ENCODE data around the gene TMEM185A.
"Not testable (repeated sequence)": the region's sequence is repeated elsewhere in the genome, so short reads cannot be mapped to it uniquely, and the experiment has no call there.

Gene TMEM185A

DNA sequence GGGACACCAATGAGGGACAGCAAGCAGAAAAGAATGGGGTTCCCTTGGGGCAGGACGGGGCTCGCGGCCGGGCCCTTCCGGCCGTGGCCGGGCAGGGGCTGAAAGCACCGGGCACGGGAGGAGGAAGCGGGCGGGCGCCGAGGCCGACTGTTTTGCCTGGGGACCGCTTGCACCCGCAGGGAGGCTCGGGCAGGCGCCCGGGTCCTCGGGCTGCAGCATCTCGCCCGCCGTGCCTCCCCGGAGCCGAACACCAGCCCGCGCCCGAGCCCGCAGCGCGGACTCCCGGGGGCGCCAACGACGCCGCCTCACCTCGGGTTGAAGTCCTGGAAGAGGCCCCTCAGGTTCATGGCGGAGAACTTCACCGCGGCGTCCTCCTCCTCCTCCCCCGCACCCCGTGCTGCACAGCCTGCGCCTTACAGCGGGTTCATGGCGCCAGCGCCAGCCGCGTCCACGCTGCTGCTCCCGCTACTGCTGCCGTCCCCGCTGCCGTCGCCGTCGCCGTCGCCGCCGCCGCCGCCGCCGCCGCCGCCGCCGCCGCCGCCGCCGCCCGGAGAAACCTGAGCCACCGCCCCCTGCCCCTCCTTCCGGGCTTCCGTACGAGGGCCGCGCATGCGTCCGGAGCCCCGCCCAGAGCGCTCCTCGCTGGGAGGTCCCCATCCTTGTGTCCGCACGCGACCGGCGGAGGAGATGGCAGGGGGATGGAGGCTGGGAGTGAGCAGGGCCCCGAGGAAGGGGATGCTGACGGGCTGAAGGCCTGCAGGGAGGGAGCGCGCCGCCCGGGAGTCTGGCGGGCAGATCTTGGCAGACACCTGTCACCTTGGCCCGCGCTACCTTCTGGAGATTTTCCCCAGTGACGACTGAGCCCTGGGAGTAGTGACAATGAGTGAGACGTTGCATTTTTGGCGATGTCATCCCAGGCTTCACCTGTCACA, at the start of gene TMEM185A:
TMEM185A (minus strand) TSS at position 559 of the 932 bp plus-strand sequence; CDS start at position 347, 212 bp downstream.
- H3K36me3 ChIP-seq (ENCODE audit: insufficient read depth, low read length) = no peaks in the 10 kb centered on the region
- no peak within 1 kb of the TSS for H3K27ac ChIP-seq (ENCODE audit: low read depth, low read length)
- peaks cover 12% of the 10 kb centered on the region; the same call in 1 of the 2 replicates for H3K27me3 ChIP-seq (ENCODE audit: insufficient read depth, low read length)
- peaks cover 32% of the 10 kb centered on the region for H3K79me2 ChIP-seq (ENCODE audit: control insufficient read depth, insufficient read depth, low read length, unreplicated experiment)
- H2AFZ ChIP-seq (ENCODE audit: low read length, unreplicated experiment) = peak within 1 kb of the TSS; percentile 47
- peaks cover 10% of the 10 kb centered on the region for H3K4me1 ChIP-seq (ENCODE audit: control insufficient read depth, insufficient read depth, low read length, unreplicated experiment)
- peak within 1 kb of the TSS; percentile 84 for H3K4me3 ChIP-seq (ENCODE audit: low read depth, low read length)

DNA sequence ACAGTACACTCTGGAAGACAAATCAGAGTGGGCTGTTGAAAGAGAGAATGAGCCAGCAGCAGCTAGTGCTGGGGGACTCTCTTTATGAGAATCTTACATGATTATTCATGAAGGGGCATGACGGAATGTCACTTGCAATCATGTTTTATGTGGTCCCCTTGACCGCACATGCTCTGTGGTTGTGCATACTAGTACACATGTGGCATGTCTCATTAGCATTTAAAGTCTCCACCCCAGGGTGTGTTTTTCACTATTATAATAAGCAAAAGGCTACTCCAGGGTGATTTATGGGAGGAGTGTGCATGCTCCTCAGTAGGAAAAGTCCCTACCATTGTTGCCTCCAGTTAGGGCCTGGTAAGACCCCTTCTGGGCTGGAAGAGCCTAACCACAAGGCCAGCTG, 49.6 kb upstream of the TMEM185A start:
- Histone ChIP-seq H3K27me3 (ENCODE audit: insufficient read depth, low read length) (no peaks in the 10 kb centered on the region), H3K79me2 (ENCODE audit: control insufficient read depth, insufficient read depth, low read length, unreplicated experiment) (no peaks in the 10 kb centered on the region), H3K36me3 (ENCODE audit: insufficient read depth, low read length) (no peaks in the 10 kb centered on the region), H3K27ac (ENCODE audit: low read depth, low read length) (no peak overlapping the region), H2AFZ (ENCODE audit: low read length, unreplicated experiment) (no peak overlapping the region), H3K4me3 (ENCODE audit: low read depth, low read length) (no peak overlapping the region), H3K4me1 (ENCODE audit: control insufficient read depth, insufficient read depth, low read length, unreplicated experiment) (no peaks in the 10 kb centered on the region)

DNA sequence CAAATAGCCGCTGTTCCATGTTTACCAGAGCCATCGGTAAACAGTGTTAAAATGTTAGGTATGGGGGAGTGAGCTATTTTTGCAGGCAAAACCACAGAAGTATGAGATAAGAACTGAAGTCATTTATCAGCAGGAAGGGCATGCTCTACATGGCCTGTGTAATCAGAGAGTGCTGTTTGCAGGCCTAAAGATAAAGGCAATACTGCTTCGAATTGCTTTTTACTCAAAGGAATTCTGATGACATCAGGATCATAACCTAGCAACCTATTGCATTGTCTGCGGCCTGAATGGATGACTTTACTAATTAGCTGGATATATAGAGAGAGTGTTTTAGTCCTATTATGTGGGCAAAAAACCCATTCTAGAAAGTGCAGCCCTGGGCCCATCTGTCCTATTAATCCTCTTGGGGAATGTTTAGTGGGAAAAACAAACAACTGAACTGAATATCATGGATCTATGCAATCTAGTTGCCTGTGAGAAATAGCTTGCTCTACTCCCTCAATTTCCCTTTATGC, 47.6 kb upstream of the TMEM185A start:
- not testable (repeated sequence) for H3K4me1 ChIP-seq (ENCODE audit: control insufficient read depth, insufficient read depth, low read length, unreplicated experiment); H2AFZ ChIP-seq (ENCODE audit: low read length, unreplicated experiment); H3K27me3 ChIP-seq (ENCODE audit: insufficient read depth, low read length); H3K79me2 ChIP-seq (ENCODE audit: control insufficient read depth, insufficient read depth, low read length, unreplicated experiment); H3K27ac ChIP-seq (ENCODE audit: low read depth, low read length); H3K36me3 ChIP-seq (ENCODE audit: insufficient read depth, low read length); H3K4me3 ChIP-seq (ENCODE audit: low read depth, low read length)

DNA sequence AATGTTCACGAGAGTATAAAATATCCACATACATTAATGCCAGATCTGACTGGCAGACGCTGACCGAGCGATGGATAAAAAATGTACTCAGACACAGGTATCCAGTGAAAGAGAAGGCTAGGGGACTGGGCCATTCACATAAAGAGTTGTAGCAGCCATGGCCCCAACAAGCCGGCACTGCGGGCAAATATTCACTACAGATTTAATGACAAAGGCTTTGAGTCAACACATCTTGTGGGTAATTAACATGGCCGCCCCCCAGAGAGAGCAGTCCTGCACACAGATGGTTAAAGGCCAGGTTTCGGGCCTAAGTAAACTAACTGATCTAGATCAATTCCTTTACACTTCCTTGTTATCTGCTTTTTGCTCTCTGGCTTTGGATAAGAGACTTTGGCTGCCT, 44.0 kb upstream of the TMEM185A start:
- H3K27me3 ChIP-seq (ENCODE audit: insufficient read depth, low read length) = not testable (repeated sequence)

DNA sequence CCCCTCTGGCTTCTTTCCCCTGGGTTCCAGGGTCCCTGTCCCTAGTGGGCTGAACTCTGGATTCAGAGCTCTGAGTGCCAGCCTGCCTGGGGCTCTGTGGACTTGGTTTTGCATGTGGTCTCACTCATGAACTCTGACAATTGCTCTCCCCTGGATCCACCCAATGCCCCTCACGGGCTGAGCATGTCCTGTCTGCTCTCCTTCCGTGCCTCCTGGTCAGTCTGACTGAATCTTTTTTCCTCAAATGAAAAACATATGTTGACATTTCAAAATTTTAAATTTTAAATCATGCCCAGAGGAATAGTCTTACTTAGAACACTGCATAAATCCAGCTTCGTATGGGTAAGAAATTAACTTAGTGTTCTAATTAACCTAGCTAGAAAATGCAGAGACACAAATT, 43.5 kb upstream of the TMEM185A start:
- H3K4me1 ChIP-seq (ENCODE audit: control insufficient read depth, insufficient read depth, low read length, unreplicated experiment); H2AFZ ChIP-seq (ENCODE audit: low read length, unreplicated experiment); H3K36me3 ChIP-seq (ENCODE audit: insufficient read depth, low read length); H3K79me2 ChIP-seq (ENCODE audit: control insufficient read depth, insufficient read depth, low read length, unreplicated experiment); H3K27me3 ChIP-seq (ENCODE audit: insufficient read depth, low read length); H3K4me3 ChIP-seq (ENCODE audit: low read depth, low read length); H3K27ac ChIP-seq (ENCODE audit: low read depth, low read length): not testable (repeated sequence)

More for the DNA sequence above, 44.0 kb upstream of the TMEM185A start:
- H3K79me2 ChIP-seq (ENCODE audit: control insufficient read depth, insufficient read depth, low read length, unreplicated experiment); H3K4me1 ChIP-seq (ENCODE audit: control insufficient read depth, insufficient read depth, low read length, unreplicated experiment); H3K27ac ChIP-seq (ENCODE audit: low read depth, low read length); H3K4me3 ChIP-seq (ENCODE audit: low read depth, low read length); H2AFZ ChIP-seq (ENCODE audit: low read length, unreplicated experiment); H3K36me3 ChIP-seq (ENCODE audit: insufficient read depth, low read length): not testable (repeated sequence)

DNA sequence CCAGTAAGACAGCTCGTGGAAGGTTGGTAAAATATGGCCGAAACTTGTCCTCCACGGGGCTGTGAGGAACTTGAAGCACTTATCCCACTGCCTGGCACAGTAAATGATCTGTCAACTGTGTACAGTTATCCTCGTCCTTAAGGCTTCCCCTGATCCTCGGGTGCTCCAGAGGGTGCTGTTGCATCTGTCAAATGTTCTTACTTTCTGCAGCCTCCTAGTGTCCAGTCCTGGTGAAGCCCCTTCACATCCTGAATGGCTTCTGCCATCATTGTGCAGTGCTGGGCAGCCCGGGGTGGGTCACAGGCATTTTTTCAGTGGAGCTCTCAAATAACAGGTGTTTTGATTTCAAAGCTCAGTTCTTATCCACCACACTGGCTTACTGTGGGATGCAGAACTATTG, 29.0 kb upstream of the TMEM185A start:
- H3K27me3 ChIP-seq (ENCODE audit: insufficient read depth, low read length); H2AFZ ChIP-seq (ENCODE audit: low read length, unreplicated experiment); H3K4me3 ChIP-seq (ENCODE audit: low read depth, low read length); H3K27ac ChIP-seq (ENCODE audit: low read depth, low read length); H3K4me1 ChIP-seq (ENCODE audit: control insufficient read depth, insufficient read depth, low read length, unreplicated experiment); H3K36me3 ChIP-seq (ENCODE audit: insufficient read depth, low read length); H3K79me2 ChIP-seq (ENCODE audit: control insufficient read depth, insufficient read depth, low read length, unreplicated experiment): not testable (repeated sequence)

DNA sequence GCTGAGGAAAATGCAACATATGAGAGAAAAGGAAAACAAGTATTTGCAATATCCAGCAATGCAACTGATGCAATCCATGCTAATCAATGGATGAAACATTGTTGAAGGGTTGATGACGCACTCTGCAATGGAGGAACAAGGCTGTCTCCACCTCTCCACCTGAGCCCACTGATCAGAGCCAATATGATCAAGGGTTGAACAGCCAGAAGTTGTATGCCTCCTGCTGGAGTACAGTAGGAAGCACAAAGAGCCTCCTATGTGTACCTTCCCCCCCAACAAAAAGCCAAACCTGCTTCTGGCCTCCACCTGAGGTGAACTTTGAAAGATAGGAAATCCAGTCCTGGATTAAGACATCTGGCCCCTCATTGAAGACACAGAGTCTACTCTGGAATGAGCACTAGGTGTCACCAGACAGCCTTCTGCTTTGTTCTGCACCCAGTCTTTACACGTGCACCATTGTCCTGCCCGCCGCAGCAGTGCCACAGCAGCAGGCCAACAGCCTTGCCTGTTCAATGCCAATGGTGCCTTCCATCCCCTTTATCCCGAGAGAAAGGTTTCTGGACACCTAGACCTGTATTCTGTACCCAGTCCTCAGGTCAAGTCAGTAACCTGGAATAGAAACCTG, 24.8 kb upstream of the TMEM185A start:
- not testable (repeated sequence) for H3K27ac ChIP-seq (ENCODE audit: low read depth, low read length); H3K79me2 ChIP-seq (ENCODE audit: control insufficient read depth, insufficient read depth, low read length, unreplicated experiment); H3K4me3 ChIP-seq (ENCODE audit: low read depth, low read length); H3K36me3 ChIP-seq (ENCODE audit: insufficient read depth, low read length); H3K4me1 ChIP-seq (ENCODE audit: control insufficient read depth, insufficient read depth, low read length, unreplicated experiment); H2AFZ ChIP-seq (ENCODE audit: low read length, unreplicated experiment); H3K27me3 ChIP-seq (ENCODE audit: insufficient read depth, low read length)

DNA sequence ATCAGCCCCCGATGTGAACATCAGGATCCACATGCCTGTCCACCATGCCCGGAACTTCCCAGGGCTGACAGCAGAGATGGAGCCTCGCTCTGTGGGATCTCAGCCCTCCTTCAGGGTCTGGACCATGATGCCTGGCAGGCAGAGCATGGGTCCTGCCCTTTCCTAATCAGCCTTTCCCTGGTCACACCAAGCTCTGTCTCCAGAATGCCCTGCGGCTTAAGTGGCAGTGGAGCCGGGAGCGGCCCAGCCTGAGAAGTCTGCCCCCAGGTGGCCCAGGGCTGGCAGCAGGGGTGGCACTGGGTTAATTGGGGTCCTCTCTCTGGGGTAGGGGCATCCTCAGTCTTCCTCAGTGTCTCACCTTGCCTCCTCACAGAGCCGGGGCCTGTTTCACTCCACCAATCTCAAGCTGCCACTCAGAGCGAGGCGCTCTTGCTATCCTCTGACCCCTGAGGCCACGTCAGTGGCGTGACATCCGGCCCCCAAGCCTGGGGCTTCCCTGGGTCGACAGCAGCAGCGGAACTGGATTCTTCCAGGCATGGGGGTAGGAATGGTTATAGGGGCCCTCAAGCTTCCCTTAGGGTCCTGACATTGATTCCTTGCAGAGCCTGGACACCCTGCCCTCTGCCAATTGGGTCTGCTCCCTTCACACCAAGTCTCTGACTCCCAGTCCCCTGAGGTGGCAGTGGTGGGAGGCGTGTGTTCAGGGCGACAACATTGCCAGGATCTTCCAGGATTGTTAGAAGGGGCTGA, 20.8 kb upstream of the TMEM185A start:
- H3K27ac ChIP-seq (ENCODE audit: low read depth, low read length) = no peak overlapping the region
- no peaks in the 10 kb centered on the region for H3K79me2 ChIP-seq (ENCODE audit: control insufficient read depth, insufficient read depth, low read length, unreplicated experiment)
- H3K4me1 ChIP-seq (ENCODE audit: control insufficient read depth, insufficient read depth, low read length, unreplicated experiment) = no peaks in the 10 kb centered on the region
- H2AFZ ChIP-seq (ENCODE audit: low read length, unreplicated experiment) = no peak overlapping the region
- H3K4me3 ChIP-seq (ENCODE audit: low read depth, low read length) = no peak overlapping the region
- no peaks in the 10 kb centered on the region for H3K36me3 ChIP-seq (ENCODE audit: insufficient read depth, low read length)
- H3K27me3 ChIP-seq (ENCODE audit: insufficient read depth, low read length) = no peaks in the 10 kb centered on the region

DNA sequence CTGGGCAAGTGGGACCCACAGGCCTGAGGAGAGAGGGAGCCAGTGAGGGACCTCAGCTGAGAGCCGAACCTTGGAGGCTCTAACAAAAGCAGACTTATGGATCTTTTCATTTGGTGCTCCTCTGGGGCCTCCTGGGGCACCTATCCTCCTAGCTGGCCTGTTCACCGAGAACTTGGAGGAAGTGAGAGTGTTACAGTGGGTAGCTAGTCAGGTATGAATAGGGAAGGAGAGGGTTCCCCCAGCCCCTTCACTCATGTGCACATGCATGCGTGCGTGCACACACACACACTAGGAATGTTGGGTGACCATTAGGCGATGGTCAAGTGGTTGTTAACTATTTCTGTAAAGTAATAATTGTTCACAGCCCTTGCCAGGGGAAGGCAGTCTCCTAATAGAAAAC, 18.6 kb upstream of the TMEM185A start:
- H3K27me3 ChIP-seq (ENCODE audit: insufficient read depth, low read length) = no peaks in the 10 kb centered on the region
- H3K4me3 ChIP-seq (ENCODE audit: low read depth, low read length) = no peak overlapping the region
- H3K4me1 ChIP-seq (ENCODE audit: control insufficient read depth, insufficient read depth, low read length, unreplicated experiment) = no peaks in the 10 kb centered on the region
- H2AFZ ChIP-seq (ENCODE audit: low read length, unreplicated experiment) = no peak overlapping the region
- no peaks in the 10 kb centered on the region for H3K36me3 ChIP-seq (ENCODE audit: insufficient read depth, low read length)
- no peaks in the 10 kb centered on the region for H3K79me2 ChIP-seq (ENCODE audit: control insufficient read depth, insufficient read depth, low read length, unreplicated experiment)
- H3K27ac ChIP-seq (ENCODE audit: low read depth, low read length) = no peak overlapping the region

DNA sequence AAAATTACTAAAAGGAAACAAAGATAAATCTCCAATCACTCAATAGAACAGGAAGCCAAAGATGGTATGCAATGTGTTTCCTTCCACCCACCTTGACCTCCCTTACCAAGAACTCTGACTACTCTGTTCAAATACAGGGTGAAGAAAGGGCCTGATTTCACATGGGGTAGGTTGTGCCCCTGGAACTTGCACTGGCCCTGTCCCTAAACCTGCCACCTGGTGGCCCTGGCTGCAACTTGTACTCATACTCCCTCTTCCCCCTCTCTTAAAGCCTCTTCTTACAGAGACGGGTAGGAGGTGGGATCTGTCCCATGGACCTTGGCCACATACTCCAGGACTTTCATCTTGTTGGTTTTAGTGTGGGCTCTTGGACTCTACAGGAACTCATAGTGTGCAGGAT, 17.3 kb upstream of the TMEM185A start:
- Histone ChIP-seq H3K27ac (ENCODE audit: low read depth, low read length) (no peak overlapping the region), H3K79me2 (ENCODE audit: control insufficient read depth, insufficient read depth, low read length, unreplicated experiment) (no peaks in the 10 kb centered on the region), H3K27me3 (ENCODE audit: insufficient read depth, low read length) (no peaks in the 10 kb centered on the region), H2AFZ (ENCODE audit: low read length, unreplicated experiment) (no peak overlapping the region), H3K4me1 (ENCODE audit: control insufficient read depth, insufficient read depth, low read length, unreplicated experiment) (no peaks in the 10 kb centered on the region), H3K4me3 (ENCODE audit: low read depth, low read length) (no peak overlapping the region), H3K36me3 (ENCODE audit: insufficient read depth, low read length) (no peaks in the 10 kb centered on the region)

Measured in ACC112 (cell line).